HCT116 (cell line): ENCODE results near the gene PNMA8C. TPM values are rescaled to one million over a fixed set of nuclear protein-coding genes. Genes with fewer than 3 reads are reported as not detected.

Source experiments
- ATAC-seq: fragments of 200-7000 bp; cut with Tn5 transposase; 2 replicates; pipeline ENCODE4 v1.9.1; 2020; ENCODE audit warnings: mild to moderate bottlenecking, moderate library complexity
- BruUV-seq: library from RNA; stranded (reverse); fragments of 400-500 nt; replicated peaks from 2 replicates; lab custom pipeline; 2021; lab: Mats Ljungman, UMichigan
- CTCF ChIA-PET: fragments of 300-600 bp; sonication (Branson Sonifier 250); formaldehyde crosslinking; loops from one replicate; lab custom pipeline; 2021; ENCODE audit warnings: antibody characterized with exemption; lab: Charles Lee
- POLR2A ChIA-PET: fragments of 300-600, 350-600 bp; sonication (Branson Sonifier 250); formaldehyde crosslinking; loops from one replicate; lab custom pipeline; 2021; ENCODE audit warnings: antibody characterized with exemption; lab: Charles Lee
- RAD21 ChIA-PET, 2 experiments: fragments of 300-600 bp; sonication (Branson Sonifier 250); formaldehyde crosslinking; loops; one replicate each; lab custom pipeline; 2023; ENCODE audit warnings: low total read pairs in 2 of 2; ENCODE audit not compliant: uncharacterized antibody in 2 of 2, unreplicated experiment in 2 of 2, low non-redundant PET in 1 of 2; lab: Charles Lee
- DNase-seq: peaks from one replicate; pipeline ENCODE4 v3.0.0-alpha.2; 2010; ENCODE audit warnings: low read depth, low spot score
- H2AFZ ChIP-seq: fragments of 200-600 bp; shearing (Covaris generic), sonication (generic); 2 replicates; pipeline ENCODE4 v1.6.1; 2017; ENCODE audit warnings: low read depth, mixed run types, mixed read lengths, antibody characterized with exemption, low read length; ENCODE audit not compliant: poor library complexity, severe bottlenecking
- H3K27ac ChIP-seq: 2 replicates; pipeline ENCODE4 v1.5.1; 2012; ENCODE audit warnings: low read depth, low read length
- H3K27me3 ChIP-seq: fragments of 200-600 bp; sonication (generic); 2 replicates; pipeline ENCODE4 v1.6.1; 2016; ENCODE audit warnings: mixed run types, low read length, mixed read lengths; ENCODE audit not compliant: insufficient read depth
- H3K36me3 ChIP-seq, 2 experiments: fragments of 200-500 bp in 1 of 2; fragments of 200-600 bp in 1 of 2; sonication (Bioruptor generic) in 1 of 2; sonication (generic) in 1 of 2; 2 replicates each; pipeline versions ENCODE4 v1.5.1 to v1.6.1; 2014 to 2016; ENCODE audit warnings: low read length in 2 of 2, inconsistent platforms in 1 of 2, mixed read lengths in 1 of 2, mixed run types in 1 of 2; ENCODE audit not compliant: insufficient read depth in 2 of 2, control insufficient read depth in 1 of 2
- H3K4me1 ChIP-seq, 2 experiments: fragments of 200-600 bp in 1 of 2; sonication (generic) in 1 of 2; 2 replicates each; pipeline versions ENCODE4 v1.5.1 to v1.6.1; 2012 to 2017; ENCODE audit warnings: low read length in 2 of 2, inconsistent platforms in 1 of 2, mild to moderate bottlenecking in 1 of 2, mixed read lengths in 1 of 2, mixed run types in 1 of 2, moderate library complexity in 1 of 2; ENCODE audit not compliant: insufficient read depth in 2 of 2, control insufficient read depth in 1 of 2
- H3K4me2 ChIP-seq: fragments of 200-600 bp; sonication (generic); 2 replicates; pipeline ENCODE4 v1.6.1; 2017; ENCODE audit warnings: mixed run types, low read length, mixed read lengths
- H3K4me3 ChIP-seq, 2 experiments: fragments of 200-600 bp in 1 of 2; sonication (generic) in 1 of 2; replicated peaks in 1 of 2; 2 replicates each; pipeline ENCODE4 v1.5.1; 2011 to 2016; ENCODE audit warnings: low read length in 2 of 2, control low read depth in 1 of 2, low read depth in 1 of 2, mild to moderate bottlenecking in 1 of 2, mixed read lengths in 1 of 2, mixed run types in 1 of 2
- H3K79me2 ChIP-seq: fragments of 200-600 bp; sonication (generic); 2 replicates; pipeline ENCODE4 v1.6.1; 2017; ENCODE audit warnings: mild to moderate bottlenecking, mixed run types, low read length, moderate library complexity, mixed read lengths; ENCODE audit not compliant: insufficient read depth
- H3K9ac ChIP-seq: fragments of 200-600 bp; sonication (generic); 2 replicates; pipeline ENCODE4 v1.6.1; 2016; ENCODE audit warnings: low read length, mixed read lengths
- H3K9me2 ChIP-seq: fragments of 200-600 bp; sonication (generic), shearing (Covaris generic); 2 replicates; pipeline ENCODE4 v1.6.1; 2017; ENCODE audit warnings: mixed run types, mild to moderate bottlenecking, moderate library complexity; ENCODE audit not compliant: insufficient read depth
- H3K9me3 ChIP-seq, 2 experiments: fragments of 200-500 bp in 1 of 2; fragments of 200-600 bp in 1 of 2; sonication (Bioruptor generic) in 1 of 2; sonication (generic) in 1 of 2; 2 replicates each; pipeline ENCODE4 v1.6.1; 2014 to 2017; ENCODE audit warnings: low read length in 2 of 2, mixed read lengths in 2 of 2, inconsistent platforms in 1 of 2, low read depth in 1 of 2, mild to moderate bottlenecking in 1 of 2, mixed run types in 1 of 2, moderate library complexity in 1 of 2; ENCODE audit not compliant: control insufficient read depth in 1 of 2, insufficient read depth in 1 of 2
- H4K20me1 ChIP-seq: fragments of 200-600 bp; sonication (generic), shearing (Covaris generic); 2 replicates; pipeline ENCODE4 v1.6.1; 2017; ENCODE audit warnings: mixed run types, mild to moderate bottlenecking, moderate library complexity; ENCODE audit not compliant: insufficient read depth
- EGR1 ChIP-seq: IDR thresholded peaks from 2 replicates; pipeline ENCODE4 v1.6.1; 2012; ENCODE audit warnings: low read depth
- FOSL1 ChIP-seq: IDR thresholded peaks from 2 replicates; pipeline ENCODE4 v1.6.1; 2012; ENCODE audit warnings: low read depth
- SIN3A ChIP-seq: IDR thresholded peaks from 2 replicates; pipeline ENCODE4 v1.6.1; 2012; ENCODE audit warnings: low read depth
- SP1 ChIP-seq: IDR thresholded peaks from 2 replicates; pipeline ENCODE4 v1.6.1; 2012; ENCODE audit warnings: low read depth
- SRF ChIP-seq: IDR thresholded peaks from 2 replicates; pipeline ENCODE4 v1.6.1; 2012; ENCODE audit warnings: low read depth
- ZBTB33 ChIP-seq: IDR thresholded peaks from 2 replicates; pipeline ENCODE4 v1.6.1; 2011; ENCODE audit warnings: mild to moderate bottlenecking, low read length, moderate library complexity; ENCODE audit not compliant: insufficient replicate concordance; ENCODE audit errors: extremely low read depth
- intact Hi-C: fragments of 100-400 bp; cut with micrococcal nuclease; formaldehyde crosslinking; loops from 2 replicates; pipeline ENCODE4 v1.10.0; 2022
- total RNA-seq: library from RNA; stranded (reverse); gene quantifications from one replicate; pipeline ENCODE4 v1.2.1, GENCODE V29; 2021; ENCODE audit not compliant: unreplicated experiment

Gene PNMA8C
- total RNA-seq, 1 experiment from 2014 or later = not detected

DNA sequence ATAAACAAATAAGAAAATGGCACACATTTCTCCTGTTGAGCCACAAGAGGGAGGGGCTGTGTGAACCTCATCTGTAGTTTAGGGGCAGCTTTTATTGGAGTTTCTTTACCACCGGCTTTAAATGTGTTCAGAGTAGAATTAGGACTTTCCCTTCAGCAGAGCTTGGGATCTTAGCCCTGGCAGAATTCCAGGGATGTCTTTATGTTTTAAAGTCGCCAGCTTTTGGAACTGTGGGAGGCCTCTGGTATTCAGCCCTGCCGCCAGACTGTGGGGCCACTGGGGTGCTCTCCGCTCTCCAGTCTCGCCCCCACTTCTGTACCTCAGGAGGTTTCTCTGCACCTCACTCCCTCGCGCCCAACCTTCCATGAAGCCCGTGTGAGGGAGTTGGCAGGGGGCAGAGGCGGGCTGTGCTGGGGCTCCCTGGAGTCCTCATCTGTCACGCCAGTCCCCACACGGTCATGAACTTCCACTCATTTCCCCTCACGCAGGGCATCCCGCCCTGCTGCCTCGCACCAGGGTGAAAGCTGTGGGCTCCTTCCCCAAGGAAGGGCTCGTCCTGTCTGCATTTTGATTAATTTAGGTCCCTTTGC is 46.9 kb downstream of the PNMA8C start:
- no peak overlapping the region for H2AFZ ChIP-seq
- peaks cover 40 to 62% of the 10 kb centered on the region in 2 experiments for H3K36me3 ChIP-seq
- no peaks in the 10 kb centered on the region for H3K27me3 ChIP-seq
- POLR2A ChIA-PET = no interaction called here
- H3K4me1 ChIP-seq = no peaks in the 10 kb centered on the region
- H3K9me2 ChIP-seq = no peaks in the 10 kb centered on the region
- H3K9ac ChIP-seq = no peak overlapping the region
- ATAC-seq = no peak
- BruUV-seq = no TSS peak
- intact Hi-C loops = no loop called here
- 0 out of 2 replicates have a peak, but pooled peaks cover 7% of the 10 kb centered on the region for H4K20me1 ChIP-seq
- TF ChIP-seq ZBTB33 = no peak
- no peak for TF ChIP-seq SP1
- CTCF ChIA-PET = interaction anchor here (0.9 kb wide), 1 partner anchor 8 kb away, joined by 3 read pairs; no protein-coding TSS in a partner anchor
- no peak for DNase-seq
- H3K4me2 ChIP-seq = no peak overlapping the region
- RAD21 ChIA-PET = no interaction called here
- no peak overlapping the region for H3K4me3 ChIP-seq
- peaks cover 43% of the 10 kb centered on the region for H3K79me2 ChIP-seq
- no peaks in the 10 kb centered on the region for H3K9me3 ChIP-seq
- no peak overlapping the region for H3K27ac ChIP-seq

GRCh38 chr19:46381346-46381745 is 47.4 kb downstream of the PNMA8C start:
- TF ChIP-seq FOSL1 (no peak), SIN3A (no peak), SRF (no peak), ZBTB33 (no peak), EGR1 (no peak)
- TF ChIP-seq, all 23 proteins: peak for 0
- ChIA-PET POLR2A (no interaction called here), RAD21 (no interaction called here), CTCF (no interaction called here)
- no peak for ATAC-seq
- no peaks in the 10 kb centered on the region for H3K27me3 ChIP-seq
- H3K79me2 ChIP-seq = peaks cover 45% of the 10 kb centered on the region
- H3K4me2 ChIP-seq = no peak overlapping the region
- H3K9ac ChIP-seq = no peak overlapping the region
- H3K9me2 ChIP-seq = no peaks in the 10 kb centered on the region
- H3K36me3 ChIP-seq = peaks cover 45 to 66% of the 10 kb centered on the region in 2 experiments
- H3K27ac ChIP-seq = no peak overlapping the region
- no peak overlapping the region for H3K4me3 ChIP-seq
- H3K9me3 ChIP-seq = no peaks in the 10 kb centered on the region
- H3K4me1 ChIP-seq = no peaks in the 10 kb centered on the region
- no TSS peak for BruUV-seq
- DNase-seq = no peak
- H2AFZ ChIP-seq = no peak overlapping the region
- intact Hi-C loops = no loop called here
- 0 out of 2 replicates have a peak, but pooled peaks cover 7% of the 10 kb centered on the region for H4K20me1 ChIP-seq
